Activated T-helper 9 cell treated with anti-CD3 and anti-CD28 coated beads, Interleukin-2, amount 50 U/mL, for 16 hours (primary cell): ENCODE results near the gene UXS1.

Experiments
- DNase-seq: peaks from one replicate; pipeline ENCODE4 v3.0.0-alpha.2; 2020; ENCODE audit warnings: low read depth

UXS1 gene

GRCh38 chr2:106076941-106077340 is 117.2 kb downstream of the UXS1 start:
- no peak for DNase-seq

DNA sequence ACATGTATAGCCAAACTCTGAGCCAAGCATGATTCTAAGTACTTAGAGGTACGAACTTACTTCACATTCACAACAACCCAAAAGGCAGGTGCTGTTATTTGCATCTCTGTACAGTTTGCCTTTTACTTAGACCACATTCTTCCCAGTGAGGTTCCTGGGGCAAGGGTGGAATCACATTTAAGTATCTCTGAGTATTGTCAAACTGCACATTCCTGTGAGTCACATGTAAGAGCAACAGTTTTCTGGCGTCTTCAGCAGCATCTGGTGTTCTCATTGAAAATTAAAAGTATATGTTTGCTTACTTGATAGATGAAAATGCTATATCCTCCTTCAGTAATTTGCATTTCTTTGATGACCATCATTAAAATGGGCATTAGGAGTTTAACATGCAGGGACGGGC is 119.1 kb downstream of the UXS1 start:
- DNase-seq, result no peak

GRCh38 chr2:106073678-106074406 is 120.3 kb downstream of the UXS1 start:
- DNase-seq, result no peak

- DNase-seq, result no peak
Measured at GRCh38 chr2:106070181-106070580, 123.9 kb downstream of the UXS1 start.

DNA sequence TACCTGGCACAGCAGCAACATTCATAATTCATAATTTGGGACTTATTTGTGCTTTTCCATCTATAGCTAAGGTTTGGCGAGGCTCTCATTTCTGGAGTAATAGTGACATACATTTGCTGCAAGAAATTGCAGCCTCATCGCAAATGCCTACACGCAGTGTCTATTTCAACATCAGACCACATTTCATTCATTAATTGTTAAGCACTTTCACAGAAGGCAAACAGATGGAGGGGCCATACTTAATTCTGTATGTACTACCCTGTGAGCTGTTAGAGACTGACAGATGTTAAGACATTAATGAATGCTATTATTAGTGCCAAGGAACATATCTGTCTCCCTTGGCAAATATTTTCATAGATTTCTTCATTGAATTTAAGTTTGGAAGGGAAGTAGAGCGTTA is 125.7 kb downstream of the UXS1 start:
- no peak for DNase-seq

GRCh38 chr2:106065983-106066820 is 127.9 kb downstream of the UXS1 start:
- no peak for DNase-seq

- DNase-seq, result peak; percentile 5
Measured at GRCh38 chr2:106065268-106065982, 128.7 kb downstream of the UXS1 start.

- no peak for DNase-seq
Measured at GRCh38 chr2:106063181-106063580, 130.9 kb downstream of the UXS1 start.

GRCh38 chr2:106062627-106063026 is 131.5 kb downstream of the UXS1 start:
- no peak for DNase-seq

GRCh38 chr2:106061611-106062349 is 132.3 kb downstream of the UXS1 start:
- no peak for DNase-seq

DNA sequence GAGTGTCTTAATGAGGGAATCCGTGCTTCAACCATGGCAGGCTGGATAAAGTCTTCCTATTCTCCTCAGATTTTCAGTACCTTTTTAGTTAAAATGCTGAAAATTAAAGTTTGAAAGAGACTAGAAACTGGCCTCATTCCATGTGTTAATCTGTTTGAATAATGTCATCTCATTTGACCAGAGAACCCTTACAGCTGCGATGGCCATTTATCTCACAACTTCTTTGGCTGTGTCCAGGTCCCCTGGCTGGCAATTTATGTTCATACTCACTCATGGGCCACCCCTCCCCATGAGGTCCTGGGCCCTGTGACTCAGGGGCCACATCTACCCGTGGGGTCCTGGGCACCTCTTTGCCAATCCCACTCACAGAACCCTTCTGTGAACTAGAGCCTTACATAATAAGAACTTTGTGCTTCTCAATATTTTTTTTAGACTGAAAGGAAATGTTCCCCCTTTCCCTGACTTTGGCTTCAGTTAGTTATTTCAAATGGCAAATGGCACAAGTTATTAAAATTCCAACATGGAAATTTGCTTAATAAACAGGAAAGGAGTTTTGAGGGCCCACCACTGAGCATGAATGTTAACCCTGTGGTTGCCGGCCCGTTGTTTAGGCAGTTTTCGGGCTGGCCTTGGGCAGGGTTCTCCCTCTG is 134.6 kb downstream of the UXS1 start:
- DNase-seq, result no peak

DNA sequence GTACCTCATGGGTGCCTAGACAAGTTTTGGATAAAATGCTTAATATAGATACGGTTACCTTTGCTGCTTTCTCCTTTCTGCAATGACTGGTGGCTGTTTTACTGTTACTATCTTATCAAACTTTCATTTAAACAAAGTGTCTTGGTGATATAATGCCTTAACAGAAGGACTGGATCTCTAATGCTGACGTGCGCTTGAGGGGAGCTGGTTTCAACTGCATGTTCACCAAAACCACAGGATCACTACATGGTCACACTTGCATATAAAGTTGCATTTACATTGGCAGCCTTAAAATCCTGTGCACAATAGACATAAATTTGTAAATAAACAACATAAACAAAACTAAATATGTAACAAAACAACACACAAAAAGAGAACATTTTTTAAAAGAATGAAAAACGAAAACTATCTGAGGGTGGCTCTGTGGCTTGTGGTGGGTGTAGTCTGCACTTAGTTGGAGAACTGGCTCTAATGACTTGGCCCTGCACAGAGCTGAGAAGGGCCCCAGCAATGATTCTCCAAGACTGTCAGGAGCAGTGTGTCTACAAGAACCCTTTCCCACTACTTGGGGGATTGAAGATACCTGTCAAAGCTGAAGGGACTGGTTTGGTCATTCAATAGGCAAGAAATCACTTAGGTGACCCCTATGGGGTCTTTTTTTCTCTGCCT is 135.5 kb downstream of the UXS1 start:
- no peak for DNase-seq

DNA sequence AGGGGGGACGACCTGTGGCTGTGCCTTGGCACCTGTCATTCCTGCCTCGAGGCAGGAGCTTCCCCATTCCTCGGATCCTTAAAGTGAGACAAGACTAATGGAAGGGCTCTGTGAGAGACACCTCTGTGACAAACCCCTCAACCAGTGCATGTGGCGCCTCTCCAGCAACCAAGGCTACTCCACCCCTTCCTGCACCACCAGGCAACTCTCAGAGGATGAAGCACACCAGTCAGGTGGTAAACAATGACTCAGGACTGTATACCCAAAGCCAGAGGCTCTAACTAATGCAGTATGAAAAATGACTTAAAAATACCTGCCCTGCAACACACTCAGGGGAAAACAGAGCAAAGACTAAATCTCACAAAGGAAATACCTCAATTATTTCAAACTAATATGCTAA is 136.9 kb downstream of the UXS1 start:
- DNase-seq, result peak; percentile 12

- no peak for DNase-seq
Measured at GRCh38 chr2:106054880-106055655, 139.0 kb downstream of the UXS1 start.

GRCh38 chr2:106054321-106054720 is 139.8 kb downstream of the UXS1 start:
- no peak for DNase-seq

DNA sequence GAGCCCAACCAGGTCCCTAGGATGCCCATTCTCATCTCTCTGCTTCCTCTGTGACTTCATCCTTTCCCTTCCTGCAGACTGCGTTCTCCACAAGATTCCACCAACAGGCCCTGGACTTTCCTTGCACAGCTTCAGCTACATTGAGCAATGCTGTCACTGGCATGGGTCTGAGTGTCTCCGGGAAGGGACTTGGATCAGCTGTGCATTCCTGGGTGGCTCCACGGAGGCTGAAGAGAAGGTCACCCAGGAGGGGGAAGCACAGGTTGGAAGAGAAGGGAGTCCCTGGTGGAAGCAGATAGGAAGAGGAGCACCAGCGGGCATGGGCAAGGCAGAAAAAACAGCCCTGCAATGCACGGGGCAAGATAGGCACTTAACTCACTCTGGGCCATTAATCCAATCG is 140.5 kb downstream of the UXS1 start:
- no peak for DNase-seq

DNA sequence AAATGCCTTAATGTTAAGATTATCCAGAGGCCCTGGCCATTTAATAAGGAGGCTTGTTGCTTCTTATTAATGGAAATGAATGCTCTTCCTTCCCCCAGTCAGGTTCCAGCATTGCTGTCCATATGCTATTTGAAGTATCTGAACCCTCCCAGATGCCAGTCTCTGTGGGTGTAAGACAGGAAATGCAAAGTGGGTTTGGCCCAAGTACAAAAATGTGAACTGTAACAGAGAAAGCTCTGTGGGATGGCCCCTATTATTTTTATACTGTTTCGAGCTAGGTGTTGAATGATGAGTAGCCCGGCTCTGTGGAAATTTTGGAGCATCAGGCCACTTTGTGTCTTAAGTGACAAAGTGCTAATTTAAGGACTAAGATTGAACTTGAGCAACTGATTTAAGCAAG is 141.0 kb downstream of the UXS1 start:
- DNase-seq, result no peak

DNA sequence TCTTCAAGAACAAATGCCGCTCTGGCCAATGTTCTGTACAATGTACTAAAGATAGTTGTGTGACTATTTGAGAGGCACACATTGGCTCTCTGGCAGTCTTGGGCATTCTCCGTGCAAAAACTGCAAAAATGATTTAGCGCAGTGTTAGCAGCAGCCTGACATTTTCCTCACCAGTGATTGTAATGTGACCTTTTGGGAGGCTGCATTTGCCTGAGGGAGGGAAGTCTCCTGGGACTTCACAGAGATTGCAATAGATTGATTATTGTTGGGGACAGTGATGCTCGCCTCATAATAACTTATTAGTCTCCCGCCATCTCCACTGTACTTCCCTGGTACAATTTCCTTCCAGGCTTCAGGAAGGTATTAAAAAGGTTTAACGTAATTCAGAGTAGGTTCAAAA is 149.2 kb downstream of the UXS1 start:
- no peak for DNase-seq

DNA sequence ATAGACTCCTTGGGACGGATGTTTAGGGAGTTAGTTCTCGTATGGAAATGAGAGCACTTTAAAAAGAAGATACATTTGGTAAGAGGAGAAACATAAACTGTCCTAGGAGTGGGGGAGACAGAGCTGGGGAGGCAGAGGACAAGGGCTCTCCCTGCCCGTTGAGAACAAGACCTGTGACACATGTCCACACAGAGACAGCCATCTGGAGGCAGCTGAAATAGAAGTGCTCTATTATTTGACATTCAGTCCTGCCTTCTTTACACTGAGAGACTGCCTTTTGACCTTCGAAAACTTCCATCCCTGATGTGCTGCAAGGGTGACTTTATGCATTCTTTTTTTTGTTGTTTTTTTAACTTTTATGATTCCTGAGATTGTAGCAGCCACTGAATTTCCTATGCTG is 150.1 kb downstream of the UXS1 start:
- DNase-seq, result no peak
